HEK293 (cell line): ENCODE measurements around the gene DGKZ.

Experiments used
- BCL11A ChIP-seq: fragments of 450-650 bp; formaldehyde crosslinking; IDR thresholded peaks from 2 replicates; pipeline ENCODE4 v1.5.1; 2016; ENCODE audit warnings: low read depth, missing biosample characterization, missing genetic modification characterization
- ELK4 ChIP-seq: IDR thresholded peaks from 2 replicates; pipeline ENCODE4 v1.6.1; 2011; ENCODE audit warnings: mild to moderate bottlenecking, low read depth, low read length, borderline replicate concordance
- PATZ1 ChIP-seq: fragments of 450-650 bp; formaldehyde crosslinking; IDR thresholded peaks from 2 replicates; pipeline ENCODE4 v1.5.1; 2016; ENCODE audit warnings: missing biosample characterization, missing genetic modification characterization
- PRDM2 ChIP-seq: fragments of 450-650 bp; formaldehyde crosslinking; IDR thresholded peaks from 2 replicates; pipeline ENCODE4 v1.5.1; 2016; ENCODE audit warnings: missing biosample characterization, missing genetic modification characterization, borderline replicate concordance
- RBAK ChIP-seq: fragments of 450-650 bp; formaldehyde crosslinking; IDR thresholded peaks from 2 replicates; pipeline ENCODE4 v1.5.1; 2016; ENCODE audit warnings: missing biosample characterization, missing genetic modification characterization
- YY1 ChIP-seq: fragments of 450-650 bp; formaldehyde crosslinking; IDR thresholded peaks from 2 replicates; pipeline ENCODE4 v1.5.1; 2018; ENCODE audit warnings: missing biosample characterization, missing genetic modification characterization
- ZBTB21 ChIP-seq: fragments of 450-650 bp; formaldehyde crosslinking; IDR thresholded peaks from 2 replicates; pipeline ENCODE4 v1.5.1; 2017; ENCODE audit warnings: missing biosample characterization, missing genetic modification characterization
- ZNF184 ChIP-seq: fragments of 450-650 bp; IDR thresholded peaks from 2 replicates; pipeline ENCODE4 v1.5.1; 2018; ENCODE audit warnings: missing biosample characterization, mild to moderate bottlenecking, missing genetic modification characterization
- ZNF530 ChIP-seq: fragments of 450-650 bp; formaldehyde crosslinking; IDR thresholded peaks from 2 replicates; pipeline ENCODE4 v1.5.1; 2016; ENCODE audit warnings: low read depth, missing biosample characterization, missing genetic modification characterization
- ZNF776 ChIP-seq: fragments of 450-650 bp; formaldehyde crosslinking; IDR thresholded peaks from 2 replicates; pipeline ENCODE4 v1.5.0; 2017; ENCODE audit warnings: missing biosample characterization, missing genetic modification characterization, borderline replicate concordance
- TF ChIP-seq, protein P1 (sequence below): fragments of 450-650 bp; formaldehyde crosslinking; IDR thresholded peaks from 2 replicates; pipeline ENCODE4 v1.5.1; 2016; ENCODE audit warnings: missing biosample characterization, missing genetic modification characterization
- TF ChIP-seq, protein P2 (sequence below): fragments of 450-650 bp; formaldehyde crosslinking; IDR thresholded peaks from 2 replicates; pipeline ENCODE4 v1.5.1; 2016; ENCODE audit warnings: missing biosample characterization, missing genetic modification characterization

DNA sequence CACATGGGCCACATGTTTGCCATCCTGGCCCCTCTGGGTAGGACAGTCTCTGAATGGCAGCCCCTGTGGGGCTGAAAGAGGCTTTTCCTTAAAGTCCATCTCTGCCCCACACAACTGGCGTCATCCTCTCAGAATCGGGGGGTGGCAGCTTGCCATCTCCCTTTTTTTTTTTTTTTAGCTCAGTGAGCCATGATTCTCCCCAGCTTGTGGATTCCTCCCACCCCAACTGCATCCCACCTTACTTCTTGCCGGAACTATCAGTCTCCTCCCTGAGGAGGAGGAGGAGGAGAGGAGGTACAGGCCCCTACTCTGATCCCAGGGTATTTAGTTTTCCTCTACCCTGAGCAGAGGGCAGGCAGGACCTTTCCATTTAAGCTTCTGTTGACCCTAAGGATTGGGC lies 3.4 kb downstream of the DGKZ start:
- TF ChIP-seq, protein P1, sequence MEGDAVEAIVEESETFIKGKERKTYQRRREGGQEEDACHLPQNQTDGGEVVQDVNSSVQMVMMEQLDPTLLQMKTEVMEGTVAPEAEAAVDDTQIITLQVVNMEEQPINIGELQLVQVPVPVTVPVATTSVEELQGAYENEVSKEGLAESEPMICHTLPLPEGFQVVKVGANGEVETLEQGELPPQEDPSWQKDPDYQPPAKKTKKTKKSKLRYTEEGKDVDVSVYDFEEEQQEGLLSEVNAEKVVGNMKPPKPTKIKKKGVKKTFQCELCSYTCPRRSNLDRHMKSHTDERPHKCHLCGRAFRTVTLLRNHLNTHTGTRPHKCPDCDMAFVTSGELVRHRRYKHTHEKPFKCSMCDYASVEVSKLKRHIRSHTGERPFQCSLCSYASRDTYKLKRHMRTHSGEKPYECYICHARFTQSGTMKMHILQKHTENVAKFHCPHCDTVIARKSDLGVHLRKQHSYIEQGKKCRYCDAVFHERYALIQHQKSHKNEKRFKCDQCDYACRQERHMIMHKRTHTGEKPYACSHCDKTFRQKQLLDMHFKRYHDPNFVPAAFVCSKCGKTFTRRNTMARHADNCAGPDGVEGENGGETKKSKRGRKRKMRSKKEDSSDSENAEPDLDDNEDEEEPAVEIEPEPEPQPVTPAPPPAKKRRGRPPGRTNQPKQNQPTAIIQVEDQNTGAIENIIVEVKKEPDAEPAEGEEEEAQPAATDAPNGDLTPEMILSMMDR = no peak
- TF ChIP-seq PRDM2 (tag by site-specific recombination) (no peak), ZNF184 (tag by site-specific recombination) (no peak), ZBTB21 (tag by site-specific recombination) (no peak), PATZ1 (tag by site-specific recombination) (no peak), YY1 (no peak), ZNF776 (tag by site-specific recombination) (no peak), ELK4 (no peak), ZNF530 (no peak), BCL11A (tag by site-specific recombination) (no peak), RBAK (tag by site-specific recombination) (no peak)
- TF ChIP-seq, protein P2, sequence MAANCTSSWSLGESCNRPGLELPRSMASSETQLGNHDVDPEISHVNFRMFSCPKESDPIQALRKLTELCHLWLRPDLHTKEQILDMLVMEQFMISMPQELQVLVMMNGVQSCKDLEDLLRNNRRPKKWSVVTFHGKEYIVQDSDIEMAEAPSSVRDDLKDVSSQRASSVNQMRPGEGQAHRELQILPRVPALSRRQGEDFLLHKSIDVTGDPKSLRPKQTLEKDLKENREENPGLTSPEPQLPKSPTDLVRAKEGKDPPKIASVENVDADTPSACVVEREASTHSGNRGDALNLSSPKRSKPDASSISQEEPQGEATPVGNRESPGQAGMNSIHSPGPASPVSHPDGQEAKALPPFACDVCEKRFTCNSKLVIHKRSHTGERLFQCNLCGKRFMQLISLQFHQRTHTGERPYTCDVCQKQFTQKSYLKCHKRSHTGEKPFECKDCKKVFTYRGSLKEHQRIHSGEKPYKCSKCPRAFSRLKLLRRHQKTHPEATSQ = no peak
